Right cardiac atrium (tissue), 5 donors: ENCODE measurements around the gene RFC5. TPM values are rescaled to one million over a fixed set of nuclear protein-coding genes. Genes with fewer than 3 reads are reported as not detected.
"Not testable (repeated sequence)": the region's sequence is repeated elsewhere in the genome, so short reads cannot be mapped to it uniquely, and the experiment has no call there.

Experiments
- ATAC-seq, 2 donors: fragments of 200-7000 bp; cut with Tn5 transposase; one replicate each; pipeline versions ENCODE4 v1.8.0 to v1.9.1; 2020; ENCODE audit warnings: moderate library complexity in 2 of 2, mild to moderate bottlenecking in 1 of 2
- DNase-seq, 3 donors: peaks; one replicate each; pipeline ENCODE4 v3.0.0-alpha.2; 2020
- H3K27ac ChIP-seq: one replicate; pipeline ENCODE4 v1.5.1; 2013; ENCODE audit warnings: mild to moderate bottlenecking, low read length, control low read depth, moderate library complexity
- H3K27me3 ChIP-seq: one replicate; pipeline ENCODE4 v1.6.1; 2013; ENCODE audit not compliant: control insufficient read depth, insufficient read depth
- H3K4me1 ChIP-seq: one replicate; pipeline ENCODE4 v1.6.1; 2013; ENCODE audit warnings: low read length; ENCODE audit not compliant: control insufficient read depth, insufficient read depth
- H3K4me3 ChIP-seq: one replicate; pipeline ENCODE4 v1.5.1; 2013; ENCODE audit warnings: low read length, control low read depth
- H3K9me3 ChIP-seq: one replicate; pipeline ENCODE4 v1.6.1; 2013; ENCODE audit warnings: low read length; ENCODE audit not compliant: control insufficient read depth
- WGBS: extraction: QIAGEN DNeasy Blood & Tissue Kit; methylation state at CpG from one replicate; pipeline ENCODE4 v1.1.7; 2013; 5-methylcytosine and 5-hydroxymethylcytosine counted together
- intact Hi-C, 4 donors: fragments of 100-400 bp; cut with DNase I; formaldehyde crosslinking; loops; one replicate each; pipeline versions ENCODE4 v1.11.0 to v1.14.0; 2022 to 2023
- polyA plus RNA-seq: library from polyadenylated mRNA; stranded (reverse); fragments of 200-250 nt; gene quantifications from one replicate; pipeline ENCODE4 v1.2.3, GENCODE V29; 2013
- total RNA-seq, 4 donors: library from RNA; stranded (reverse); fragmentation: NEBNext Ultra II Directional; extraction: Animal tissue kit (Norgen Biotek cat#: 25700); gene quantifications; one replicate each; pipeline ENCODE4 v1.2.1, GENCODE V29; 2021
- donor health status: healthy with polysubstance abuse.
- donor health status: DM: no; HTN: yes; CAD: no.
- donor health status: DM: no; HTN: no; CAD: no.
- donor health status: DM: no; HTN: yes; CAD: no; lungs with severe emphysema.
- donor health status: DM: yes; HTN: yes; CAD: no.

Gene RFC5
- total and polyA plus RNA-seq, 5 donors, result 4.3 to 7.9 (median 5.0) TPM

DNA sequence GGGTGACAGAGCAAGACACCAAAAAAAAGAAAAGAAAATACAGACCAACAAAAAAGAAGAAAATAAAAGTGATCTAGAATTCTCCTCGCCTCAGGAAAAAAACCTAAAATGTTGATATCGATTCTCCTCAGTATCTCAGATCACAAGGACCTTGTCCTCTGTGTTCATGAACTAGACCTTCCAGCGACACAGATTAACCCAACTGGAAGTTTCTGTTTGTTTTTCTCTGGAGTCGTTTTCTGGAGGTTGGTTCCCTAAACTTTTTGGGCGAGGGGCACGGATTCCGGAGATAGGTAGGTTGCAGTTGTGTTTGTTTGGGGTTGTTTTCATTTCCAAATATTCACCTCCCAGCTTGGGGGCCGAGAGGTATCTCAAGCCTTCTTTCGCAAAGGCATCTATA is 559 bp upstream of the RFC5 start:
- intact Hi-C loops, result loop anchor here in 1 of 4 donors (10.0 kb wide), 1 partner anchor 141 kb away; no protein-coding TSS in a partner anchor
- WGBS, result 32% methylated on average over 9 of the region's 9 CpGs
- no peaks in the 10 kb centered on the region for H3K9me3 ChIP-seq
- no peak for DNase-seq
- no peaks in the 10 kb centered on the region for H3K4me1 ChIP-seq
- no peaks in the 10 kb centered on the region for H3K27me3 ChIP-seq
- peak overlapping the region; percentile 61 for H3K4me3 ChIP-seq
- H3K27ac ChIP-seq, result no peak overlapping the region
- ATAC-seq, result no peak

DNA sequence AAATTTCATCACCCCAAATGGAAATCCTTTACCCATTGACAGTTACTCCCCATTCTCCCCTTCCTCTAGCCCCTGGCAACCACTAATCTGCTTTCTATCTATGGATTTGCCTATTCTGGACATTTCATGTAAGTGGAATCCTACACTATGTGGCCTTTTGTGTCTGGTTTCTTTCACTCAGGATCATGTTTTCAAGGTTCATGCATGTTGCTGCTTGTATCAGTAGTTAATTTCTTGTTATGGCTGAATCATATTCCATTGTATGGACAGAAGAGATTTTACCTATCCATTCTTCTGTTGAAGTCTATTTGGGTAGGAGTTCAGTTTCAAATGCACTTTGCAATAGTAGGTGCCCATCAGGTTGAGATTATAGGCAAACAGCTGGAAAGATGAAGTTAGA is 1.4 kb downstream of the RFC5 start:
- Histone ChIP-seq H3K27me3 (no peaks in the 10 kb centered on the region), H3K4me1 (no peaks in the 10 kb centered on the region), H3K4me3 (no peak overlapping the region), H3K27ac (no peak overlapping the region), H3K9me3 (no peaks in the 10 kb centered on the region)
- intact Hi-C loops, result loop anchor here in 1 of 4 donors (10.0 kb wide), 1 partner anchor 143 kb away; no protein-coding TSS in a partner anchor
- ATAC-seq, result no peak
- no peak for DNase-seq

DNA sequence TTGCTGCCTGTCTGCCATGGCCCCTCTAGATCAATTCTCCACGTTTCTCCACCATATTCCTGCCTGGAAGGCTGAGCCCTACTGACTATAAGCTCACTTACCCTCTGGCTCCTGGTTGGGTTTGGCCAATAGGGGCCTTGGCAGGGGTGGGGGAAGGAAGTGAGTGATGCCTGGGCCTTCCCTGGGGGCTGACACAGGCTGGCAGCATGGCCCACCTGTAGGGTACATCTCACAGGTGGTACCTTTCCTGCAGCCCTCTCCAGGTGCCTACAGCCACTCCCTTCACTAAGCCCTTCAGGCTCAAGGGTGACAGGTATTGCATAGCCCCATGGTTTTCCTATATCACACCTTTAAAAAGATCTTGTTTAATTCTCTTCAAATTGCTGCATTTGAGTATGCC is 3.5 kb downstream of the RFC5 start:
- Histone ChIP-seq H3K27me3 (no peaks in the 10 kb centered on the region), H3K9me3 (no peaks in the 10 kb centered on the region), H3K4me1 (no peaks in the 10 kb centered on the region), H3K27ac (no peak overlapping the region), H3K4me3 (no peak overlapping the region)
- ATAC-seq (no peak), DNase-seq (no peak)
- WGBS, result 80% methylated on average over 1 of the region's 1 CpG
- intact Hi-C loops, result no loop called here

DNA sequence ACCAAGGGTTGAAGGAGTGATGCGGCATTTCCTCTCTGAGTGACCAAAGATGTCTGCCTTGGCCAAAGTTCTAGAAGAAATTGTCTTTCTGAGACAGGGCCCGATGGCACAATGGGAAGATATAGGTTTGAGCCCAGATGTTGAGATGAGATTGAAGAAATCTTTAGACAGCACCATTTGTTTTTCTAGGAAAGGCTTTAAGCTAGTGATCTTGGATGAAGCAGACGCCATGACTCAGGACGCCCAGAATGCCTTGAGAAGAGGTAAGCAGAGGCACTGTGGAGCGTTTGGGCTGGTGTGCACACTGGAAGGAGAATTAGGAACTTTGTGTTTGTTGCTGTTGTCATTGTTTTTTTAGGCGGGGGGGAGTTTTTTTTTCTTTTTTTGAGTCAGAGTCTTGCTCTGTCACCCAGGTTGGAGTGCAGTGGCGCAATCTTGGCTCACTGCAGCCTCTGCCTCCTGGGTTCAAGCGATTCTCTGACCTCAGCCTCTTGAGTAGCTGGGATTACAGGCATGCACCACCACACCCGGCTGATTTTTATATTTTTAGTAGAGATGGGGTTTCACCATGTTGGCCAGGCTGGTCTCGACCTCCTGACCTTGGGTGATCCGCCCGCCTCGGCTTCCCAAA is 5.7 kb downstream of the RFC5 start:
- H3K4me1 ChIP-seq, H3K9me3 ChIP-seq, DNase-seq, H3K4me3 ChIP-seq, intact Hi-C loops, H3K27me3 ChIP-seq, ATAC-seq, H3K27ac ChIP-seq: not testable (repeated sequence)
- WGBS, result 91% methylated on average over 13 of the region's 13 CpGs

DNA sequence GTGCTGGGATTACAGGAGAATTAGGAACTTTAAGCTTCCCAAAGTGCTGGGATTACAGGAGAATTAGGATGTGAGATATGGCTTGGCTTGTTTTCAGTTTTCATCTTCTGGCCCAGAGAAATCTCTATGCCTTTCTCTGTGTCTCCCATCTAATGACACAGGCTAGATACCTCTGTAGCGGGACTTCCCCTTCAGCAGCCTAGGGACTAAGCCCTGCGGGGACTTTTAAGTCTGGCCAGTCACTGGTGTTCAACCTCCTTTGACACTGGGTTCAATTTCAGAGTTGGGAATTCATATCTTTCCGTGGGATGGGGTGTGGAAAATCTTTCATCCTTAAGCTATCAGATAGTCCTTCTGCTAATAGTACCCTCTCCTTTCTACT is 6.2 kb downstream of the RFC5 start:
- no peak for DNase-seq
- ATAC-seq, result no peak
- Histone ChIP-seq H3K27ac (no peak overlapping the region), H3K4me1 (no peaks in the 10 kb centered on the region), H3K9me3 (no peaks in the 10 kb centered on the region), H3K4me3 (no peak overlapping the region), H3K27me3 (no peaks in the 10 kb centered on the region)
- 87% methylated on average over 3 of the region's 3 CpGs for WGBS
- intact Hi-C loops, result no loop called here

DNA sequence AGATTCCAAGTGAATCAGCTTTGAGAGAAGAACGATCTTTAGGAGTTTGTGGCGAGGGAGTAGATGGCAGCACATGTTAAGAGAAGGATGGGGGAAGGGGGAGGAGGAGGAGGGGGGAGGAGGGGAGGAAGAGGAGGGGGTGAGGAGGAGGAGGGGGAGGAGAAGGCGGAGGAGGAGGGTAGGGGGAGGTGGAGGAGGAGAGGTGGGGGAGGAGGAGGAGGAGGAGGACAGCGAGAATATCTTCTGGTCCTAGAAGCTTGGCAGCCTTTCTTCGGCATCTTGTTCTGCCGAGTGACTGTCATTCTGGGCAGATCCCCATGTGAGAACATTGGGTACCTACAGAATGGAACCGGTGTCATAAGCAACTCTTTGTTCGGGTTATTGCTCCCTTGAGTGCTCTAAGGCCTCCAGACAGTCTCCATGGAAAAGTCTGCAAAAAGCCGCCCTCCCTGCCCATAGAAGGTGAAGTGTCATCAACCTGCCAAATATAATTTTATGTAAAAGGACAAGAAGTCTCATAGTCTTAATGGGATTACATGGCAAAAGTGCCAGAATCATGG is 6.9 kb downstream of the RFC5 start:
- no peak overlapping the region for H3K27ac ChIP-seq
- DNase-seq, result no peak
- H3K4me3 ChIP-seq, result no peak overlapping the region
- H3K4me1 ChIP-seq, result no peaks in the 10 kb centered on the region
- intact Hi-C loops, result no loop called here
- H3K27me3 ChIP-seq, result no peaks in the 10 kb centered on the region
- no peaks in the 10 kb centered on the region for H3K9me3 ChIP-seq
- no peak for ATAC-seq
- 78% methylated on average over 9 of the region's 9 CpGs for WGBS

DNA sequence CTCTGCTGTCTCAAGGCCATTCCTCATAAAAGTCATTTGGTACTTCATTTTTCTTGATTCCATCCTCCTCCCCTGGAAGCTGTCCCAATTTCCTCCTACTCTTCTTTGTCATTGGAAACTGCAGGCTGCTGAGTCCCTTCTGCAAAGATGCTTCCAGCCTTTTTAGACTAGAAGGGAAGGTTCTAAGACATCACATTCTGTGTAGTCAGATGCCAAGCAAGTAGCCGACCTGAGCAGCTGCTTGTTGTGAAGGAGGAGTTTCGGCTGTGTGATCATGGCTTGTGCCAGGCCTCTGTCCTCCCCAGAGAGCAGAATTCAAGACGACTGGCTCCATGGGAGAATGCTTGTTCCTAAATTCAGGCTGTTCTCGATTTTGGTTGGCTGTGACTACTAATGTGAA is 8.7 kb downstream of the RFC5 start:
- H3K4me1 ChIP-seq, result no peaks in the 10 kb centered on the region
- H3K9me3 ChIP-seq, result no peaks in the 10 kb centered on the region
- DNase-seq, result no peak
- WGBS, result 71% methylated on average over 4 of the region's 4 CpGs
- no peak overlapping the region for H3K27ac ChIP-seq
- intact Hi-C loops, result no loop called here
- H3K4me3 ChIP-seq, result no peak overlapping the region
- H3K27me3 ChIP-seq, result no peaks in the 10 kb centered on the region
- no peak for ATAC-seq

DNA sequence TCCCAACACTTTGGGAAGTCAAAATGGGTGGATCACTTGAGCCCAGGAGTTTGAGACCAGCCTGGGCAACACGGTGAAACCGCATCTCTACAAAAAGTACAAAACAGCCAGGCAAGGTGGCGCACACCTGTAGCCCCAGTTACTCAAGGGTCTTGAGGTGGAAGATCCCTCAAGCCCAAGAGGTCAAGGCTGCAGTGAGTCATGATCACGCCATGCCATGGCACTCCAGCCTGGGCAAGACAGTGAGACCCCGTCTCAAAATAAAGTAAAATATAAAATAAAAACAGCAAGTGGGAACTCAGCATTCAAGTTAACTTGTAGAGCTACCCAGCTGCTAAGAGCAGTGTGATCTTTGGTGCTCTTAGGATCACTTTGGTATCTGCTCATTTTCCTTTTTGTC is 12.7 kb downstream of the RFC5 start:
- DNase-seq (no peak), ATAC-seq (no peak)
- H3K27ac ChIP-seq, result no peak overlapping the region
- H3K27me3 ChIP-seq, result no peaks in the 10 kb centered on the region
- H3K4me3 ChIP-seq, result no peak overlapping the region
- H3K4me1 ChIP-seq, result no peaks in the 10 kb centered on the region
- intact Hi-C loops, result no loop called here
- 97% methylated on average over 5 of the region's 5 CpGs for WGBS
- H3K9me3 ChIP-seq, result no peaks in the 10 kb centered on the region

DNA sequence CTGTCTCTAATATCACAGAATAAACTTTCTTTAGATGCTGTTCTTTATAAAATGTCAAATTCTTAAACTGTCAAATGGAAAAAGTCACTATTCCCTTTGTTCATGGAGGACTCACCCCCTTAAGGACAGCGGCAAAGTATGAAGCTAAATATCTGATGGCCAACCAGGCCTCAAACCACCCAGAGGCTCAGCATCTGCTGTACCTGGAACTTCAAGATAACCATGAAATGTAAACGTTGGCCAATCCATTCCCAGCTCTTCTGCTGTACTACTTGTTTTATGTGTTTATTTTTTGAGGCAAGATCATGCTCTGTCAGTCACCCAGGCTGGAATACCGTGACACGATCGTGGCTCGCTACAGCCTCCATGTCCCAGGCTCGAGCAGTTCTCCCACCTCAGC is 15.7 kb downstream of the RFC5 start:
- Histone ChIP-seq H3K4me3 (no peak overlapping the region), H3K9me3 (no peaks in the 10 kb centered on the region), H3K27me3 (no peaks in the 10 kb centered on the region), H3K27ac (no peak overlapping the region), H3K4me1 (no peaks in the 10 kb centered on the region)
- ATAC-seq (no peak), DNase-seq (no peak)
- intact Hi-C loops, result no loop called here
- WGBS, result 93% methylated on average over 7 of the region's 7 CpGs

DNA sequence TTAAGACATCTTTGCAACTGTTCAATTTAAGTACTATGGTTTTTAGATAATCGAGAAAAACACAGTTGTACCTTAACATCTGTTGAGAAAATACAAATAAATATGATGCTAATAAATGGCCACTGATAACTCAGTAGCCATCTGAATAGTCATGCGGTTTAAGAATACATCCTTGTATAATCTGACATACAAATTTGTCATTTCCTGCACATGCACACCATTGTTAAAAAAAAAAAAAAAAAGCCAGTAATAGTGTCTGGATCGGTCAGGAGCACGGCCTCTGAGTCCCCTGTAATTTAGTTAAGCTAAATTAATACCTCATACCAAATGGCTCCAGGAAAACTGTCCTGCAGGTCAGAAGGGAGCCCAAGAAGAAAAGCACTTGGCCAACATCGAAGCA is 16.8 kb downstream of the RFC5 start:
- intact Hi-C loops, result no loop called here
- DNase-seq, result no peak
- WGBS, result 76% methylated on average over 5 of the region's 5 CpGs

DNA sequence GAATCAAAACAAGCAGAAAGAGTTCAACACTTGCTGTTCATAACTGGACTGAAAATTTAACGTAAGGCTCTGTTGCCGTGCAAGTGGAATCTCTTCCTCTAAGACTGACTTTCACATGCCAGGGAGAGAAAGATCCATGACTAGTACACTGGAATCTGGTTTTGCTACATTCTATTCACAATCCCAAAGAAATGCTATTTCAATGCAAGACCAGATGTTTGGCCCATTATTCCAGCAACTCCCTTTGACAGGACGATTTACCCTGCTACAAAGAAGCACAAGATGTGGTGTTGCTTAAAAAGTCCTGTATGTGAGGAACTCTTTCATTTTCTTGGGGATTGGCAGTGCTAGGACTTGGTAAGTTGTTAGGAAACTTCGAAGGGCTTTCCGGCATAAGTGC is 17.4 kb downstream of the RFC5 start:
- DNase-seq (no peak), ATAC-seq (no peak)
- Histone ChIP-seq H3K4me1 (no peaks in the 10 kb centered on the region), H3K27me3 (no peaks in the 10 kb centered on the region), H3K27ac (no peak overlapping the region), H3K9me3 (no peaks in the 10 kb centered on the region), H3K4me3 (no peak overlapping the region)
- intact Hi-C loops, result no loop called here
- 93% methylated on average over 5 of the region's 5 CpGs for WGBS

More for the DNA sequence above, 16.8 kb downstream of the RFC5 start:
- Histone ChIP-seq H3K9me3 (no peaks in the 10 kb centered on the region), H3K4me3 (no peak overlapping the region), H3K4me1 (no peaks in the 10 kb centered on the region), H3K27ac (no peak overlapping the region), H3K27me3 (no peaks in the 10 kb centered on the region)
- ATAC-seq, result no peak
